SK-N-SH treated with all-trans-retinoic acid at 6 μM for 48 hours (cell line): ENCODE data around the gene GDPD4.

Experiments
- ATAC-seq: fragments of 200-7000 bp; cut with Tn5 transposase; 3 replicates; pipeline ENCODE4 v1.9.1; 2020; ENCODE audit warnings: mild to moderate bottlenecking, moderate library complexity
- ARNTL ChIP-seq: fragments of 450-650 bp; formaldehyde crosslinking; IDR thresholded peaks from 2 replicates; pipeline ENCODE4 v1.5.0; 2020; ENCODE audit warnings: low read depth, mild to moderate bottlenecking, moderate library complexity, borderline replicate concordance
- CSDC2 ChIP-seq: fragments of 250-450 bp; sonication (Bioruptor Pico); IDR thresholded peaks from 2 replicates; pipeline ENCODE4 v1.5.0; 2020; ENCODE audit warnings: mild to moderate bottlenecking, moderate library complexity
- CSRNP3 ChIP-seq: fragments of 250-450 bp; sonication (Bioruptor Pico); IDR thresholded peaks from 2 replicates; pipeline ENCODE4 v1.5.1; 2021; ENCODE audit warnings: mild to moderate bottlenecking, moderate library complexity
- ESRRG ChIP-seq: fragments of 250-450 bp; sonication (Bioruptor Pico); IDR thresholded peaks from 2 replicates; pipeline ENCODE4 v1.6.1; 2021; ENCODE audit warnings: mild to moderate bottlenecking
- GLIS3 ChIP-seq: fragments of 250-450 bp; sonication (Bioruptor Pico); IDR thresholded peaks from 2 replicates; pipeline ENCODE4 v1.5.0; 2020; ENCODE audit warnings: mild to moderate bottlenecking, moderate library complexity
- ISL1 ChIP-seq: fragments of 250-450 bp; sonication (Bioruptor Pico); IDR thresholded peaks from 2 replicates; pipeline ENCODE4 v2.1.2; 2022; ENCODE audit warnings: mild to moderate bottlenecking, moderate library complexity
- OSR1 ChIP-seq: fragments of 250-450 bp; sonication (Bioruptor Pico); IDR thresholded peaks from 2 replicates; pipeline ENCODE4 v1.8.0; 2022; ENCODE audit warnings: moderate library complexity, mild to moderate bottlenecking, inconsistent platforms
- PATZ1 ChIP-seq: fragments of 250-450 bp; sonication (Bioruptor Pico); IDR thresholded peaks from 2 replicates; pipeline ENCODE4 v1.8.0; 2020; ENCODE audit warnings: mild to moderate bottlenecking, moderate library complexity, borderline replicate concordance
- POU6F1 ChIP-seq: fragments of 250-450 bp; sonication (Bioruptor Pico); IDR thresholded peaks from 2 replicates; pipeline ENCODE4 v1.8.0; 2021; ENCODE audit warnings: low read depth, mild to moderate bottlenecking, moderate library complexity, borderline replicate concordance
- PPARA ChIP-seq: fragments of 250-450 bp; sonication (Bioruptor Pico); IDR thresholded peaks from 2 replicates; pipeline ENCODE4 v1.5.0; 2020; ENCODE audit warnings: mild to moderate bottlenecking, borderline replicate concordance
- SNAI2 ChIP-seq: fragments of 250-450 bp; sonication (Bioruptor Pico); IDR thresholded peaks from 2 replicates; pipeline ENCODE4 v1.5.0; 2020; ENCODE audit warnings: mild to moderate bottlenecking, moderate library complexity
- TCF4 ChIP-seq: fragments of 250-450 bp; sonication (Bioruptor Pico); IDR thresholded peaks from 2 replicates; pipeline ENCODE4 v1.8.0; 2021; ENCODE audit warnings: mild to moderate bottlenecking, moderate library complexity, borderline replicate concordance
- ZC3H10 ChIP-seq: fragments of 250-450 bp; sonication (Bioruptor Pico); IDR thresholded peaks from 2 replicates; pipeline ENCODE4 v1.5.1; 2021; ENCODE audit warnings: mild to moderate bottlenecking, moderate library complexity
- ZFP3 ChIP-seq: fragments of 250-450 bp; sonication (Bioruptor Pico); IDR thresholded peaks from 2 replicates; pipeline ENCODE4 v1.5.0; 2020; ENCODE audit warnings: mild to moderate bottlenecking, moderate library complexity
- ZFP30 ChIP-seq: fragments of 450-650 bp; formaldehyde crosslinking; IDR thresholded peaks from 2 replicates; pipeline ENCODE4 v1.5.0; 2022; ENCODE audit warnings: mild to moderate bottlenecking, moderate library complexity
- ZNF565 ChIP-seq: fragments of 450-650 bp; formaldehyde crosslinking; conservative IDR thresholded peaks from 2 replicates; pipeline ENCODE4 v1.5.0; 2020; ENCODE audit warnings: low read depth, mild to moderate bottlenecking, moderate library complexity
- ZNF70 ChIP-seq: fragments of 450-650 bp; formaldehyde crosslinking; IDR thresholded peaks from 2 replicates; pipeline ENCODE4 v1.5.0; 2020; ENCODE audit warnings: mild to moderate bottlenecking, moderate library complexity
- ZNF8 ChIP-seq: fragments of 450-650 bp; formaldehyde crosslinking; IDR thresholded peaks from 2 replicates; pipeline ENCODE4 v1.5.0; 2020; ENCODE audit warnings: mild to moderate bottlenecking, moderate library complexity
- TF ChIP-seq, protein P1 (sequence below): fragments of 250-450 bp; sonication (Bioruptor Pico); IDR thresholded peaks from 2 replicates; pipeline ENCODE4 v1.5.0; 2020; ENCODE audit warnings: mild to moderate bottlenecking, moderate library complexity

Gene GDPD4

GRCh38 chr11:77206264-77207018, 95.0 kb downstream of the GDPD4 start:
- TF ChIP-seq PATZ1 (CRISPR knock-in tag) = no peak
- no peak for TF ChIP-seq CSDC2 (CRISPR knock-in tag)
- no peak for TF ChIP-seq ZC3H10 (CRISPR knock-in tag)
- TF ChIP-seq ZNF565 (CRISPR knock-in tag) = no peak
- TF ChIP-seq ZFP30 (CRISPR knock-in tag) = no peak
- no peak for TF ChIP-seq ISL1 (CRISPR knock-in tag)
- no peak for TF ChIP-seq CSRNP3 (CRISPR knock-in tag)
- no peak for TF ChIP-seq ESRRG (CRISPR knock-in tag)
- no peak for TF ChIP-seq GLIS3 (CRISPR knock-in tag)
- no peak for TF ChIP-seq ZFP3 (CRISPR knock-in tag)
- TF ChIP-seq ZNF70 (CRISPR knock-in tag) = no peak
- no peak for TF ChIP-seq PPARA
- TF ChIP-seq TCF4 = no peak
- TF ChIP-seq OSR1 (CRISPR knock-in tag) = no peak
- TF ChIP-seq ARNTL (CRISPR knock-in tag) = no peak
- TF ChIP-seq ZNF8 (CRISPR knock-in tag) = no peak
- TF ChIP-seq, all 23 proteins: peak for 0
- no peak for ATAC-seq

- ATAC-seq = no peak
- TF ChIP-seq ARNTL (CRISPR knock-in tag) = no peak
- TF ChIP-seq OSR1 (CRISPR knock-in tag) = no peak
- TF ChIP-seq, all 23 proteins: peak for 0
Observed at GRCh38 chr11:77205467-77206263, 95.8 kb downstream of the GDPD4 start.

- no peak for ATAC-seq
- TF ChIP-seq ZNF8 (CRISPR knock-in tag) (no peak), TCF4 (no peak), ZC3H10 (CRISPR knock-in tag) (no peak), POU6F1 (CRISPR knock-in tag) (no peak), ZNF70 (CRISPR knock-in tag) (no peak), ZNF565 (CRISPR knock-in tag) (no peak), SNAI2 (CRISPR knock-in tag) (no peak), GLIS3 (CRISPR knock-in tag) (no peak), OSR1 (CRISPR knock-in tag) (no peak), ESRRG (CRISPR knock-in tag) (no peak)
- TF ChIP-seq, protein P1, sequence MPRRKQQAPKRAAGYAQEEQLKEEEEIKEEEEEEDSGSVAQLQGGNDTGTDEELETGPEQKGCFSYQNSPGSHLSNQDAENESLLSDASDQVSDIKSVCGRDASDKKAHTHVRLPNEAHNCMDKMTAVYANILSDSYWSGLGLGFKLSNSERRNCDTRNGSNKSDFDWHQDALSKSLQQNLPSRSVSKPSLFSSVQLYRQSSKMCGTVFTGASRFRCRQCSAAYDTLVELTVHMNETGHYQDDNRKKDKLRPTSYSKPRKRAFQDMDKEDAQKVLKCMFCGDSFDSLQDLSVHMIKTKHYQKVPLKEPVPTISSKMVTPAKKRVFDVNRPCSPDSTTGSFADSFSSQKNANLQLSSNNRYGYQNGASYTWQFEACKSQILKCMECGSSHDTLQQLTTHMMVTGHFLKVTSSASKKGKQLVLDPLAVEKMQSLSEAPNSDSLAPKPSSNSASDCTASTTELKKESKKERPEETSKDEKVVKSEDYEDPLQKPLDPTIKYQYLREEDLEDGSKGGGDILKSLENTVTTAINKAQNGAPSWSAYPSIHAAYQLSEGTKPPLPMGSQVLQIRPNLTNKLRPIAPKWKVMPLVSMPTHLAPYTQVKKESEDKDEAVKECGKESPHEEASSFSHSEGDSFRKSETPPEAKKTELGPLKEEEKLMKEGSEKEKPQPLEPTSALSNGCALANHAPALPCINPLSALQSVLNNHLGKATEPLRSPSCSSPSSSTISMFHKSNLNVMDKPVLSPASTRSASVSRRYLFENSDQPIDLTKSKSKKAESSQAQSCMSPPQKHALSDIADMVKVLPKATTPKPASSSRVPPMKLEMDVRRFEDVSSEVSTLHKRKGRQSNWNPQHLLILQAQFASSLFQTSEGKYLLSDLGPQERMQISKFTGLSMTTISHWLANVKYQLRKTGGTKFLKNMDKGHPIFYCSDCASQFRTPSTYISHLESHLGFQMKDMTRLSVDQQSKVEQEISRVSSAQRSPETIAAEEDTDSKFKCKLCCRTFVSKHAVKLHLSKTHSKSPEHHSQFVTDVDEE = no peak
Observed at GRCh38 chr11:77204754-77205466, 96.6 kb downstream of the GDPD4 start.
